Measurements from ENCODE around the gene ZNF490.

The ZNF490 gene

DNA sequence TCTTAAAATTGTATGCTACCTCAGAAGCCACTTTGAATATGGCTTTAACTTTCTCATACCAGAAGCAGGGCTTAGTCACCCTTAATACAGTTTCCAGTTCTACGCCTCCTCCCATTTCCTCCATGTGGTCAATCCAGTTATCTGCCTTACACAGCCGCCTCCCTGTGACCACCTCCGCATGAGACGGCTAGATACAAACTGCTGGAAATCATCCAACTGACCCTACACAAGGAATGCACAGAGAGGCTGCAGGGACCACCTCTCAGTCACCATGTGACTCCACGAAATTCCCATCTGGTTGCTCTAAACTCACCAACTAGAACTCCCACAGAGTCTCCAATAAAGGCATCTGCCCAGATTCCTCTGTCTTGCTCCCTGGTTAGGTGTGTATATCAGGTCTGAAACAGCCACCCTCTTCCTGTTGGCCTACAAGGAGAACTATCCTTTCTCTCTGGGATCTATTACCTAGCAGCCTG lies 66.2 kb downstream of the ZNF490 start:
- H3K9me3 ChIP-seq (ENCODE audit: control insufficient read depth in 2 of 2, low read length in 2 of 2), result no peaks in the 10 kb centered on the region
- H3K27me3 ChIP-seq (ENCODE audit: control insufficient read depth in 1 of 2, insufficient read depth in 2 of 2, low read length in 2 of 2), result no peaks in the 10 kb centered on the region
- H3K36me3 ChIP-seq (ENCODE audit: control insufficient read depth in 2 of 2, insufficient read depth in 2 of 2, low read length in 2 of 2), result peaks cover 4 to 5% of the 10 kb centered on the region in 2 donors
- no peak overlapping the region for H3K27ac ChIP-seq (ENCODE audit: low read length)
- no peak overlapping the region for H3K4me3 ChIP-seq (ENCODE audit: low read length in 2 of 2)
- peaks cover 8% of the 10 kb centered on the region for H3K4me1 ChIP-seq (ENCODE audit: control insufficient read depth, insufficient read depth, low read length)
- no peak overlapping the region for H3K9ac ChIP-seq (ENCODE audit: low read length in 2 of 2)

DNA sequence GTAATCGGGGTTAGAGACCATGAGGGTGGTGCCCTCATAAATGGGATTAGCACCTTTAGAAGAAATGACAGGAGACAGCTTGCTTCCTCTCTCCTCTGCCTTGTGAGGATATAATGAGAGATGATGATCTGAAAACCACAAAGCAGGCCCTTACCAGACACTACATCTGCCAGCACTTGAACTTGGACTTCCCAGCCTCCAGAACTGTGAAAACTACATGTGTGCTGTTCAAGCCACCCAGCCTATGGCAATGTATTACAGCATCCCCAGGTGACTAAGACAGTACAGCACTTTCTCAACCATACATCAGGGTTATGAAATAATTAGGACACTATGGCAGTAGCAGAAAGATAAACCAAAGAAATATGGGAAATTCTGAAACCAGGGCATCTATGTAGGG lies 66.8 kb downstream of the ZNF490 start:
- Histone ChIP-seq H3K36me3 (ENCODE audit: control insufficient read depth in 2 of 2, insufficient read depth in 2 of 2, low read length in 2 of 2) (peaks cover 4 to 5% of the 10 kb centered on the region in 2 donors), H3K9ac (ENCODE audit: low read length in 2 of 2) (no peak overlapping the region), H3K27me3 (ENCODE audit: control insufficient read depth in 1 of 2, insufficient read depth in 2 of 2, low read length in 2 of 2) (no peaks in the 10 kb centered on the region), H3K4me1 (ENCODE audit: control insufficient read depth, insufficient read depth, low read length) (peaks cover 4% of the 10 kb centered on the region), H3K27ac (ENCODE audit: low read length) (no peak overlapping the region), H3K9me3 (ENCODE audit: control insufficient read depth in 2 of 2, low read length in 2 of 2) (no peaks in the 10 kb centered on the region), H3K4me3 (ENCODE audit: low read length in 2 of 2) (no peak overlapping the region)
